Epidermal melanocyte (primary cell): ENCODE data around the gene NFASC.

ENCODE experiments used
- DNase-seq: peaks from one replicate; pipeline ENCODE4 v3.0.0; 2011; ENCODE audit warnings: low spot score; ENCODE audit not compliant: insufficient read length

The NFASC gene

GRCh38 chr1:204979891-204980649 is 109.4 kb downstream of the NFASC start:
- no peak for DNase-seq

- DNase-seq = no peak
These were observed 110.3 kb downstream of the NFASC start for GRCh38 chr1:204980840-204981405.

- no peak for DNase-seq
These were observed 112.5 kb downstream of the NFASC start for GRCh38 chr1:204983136-204983535.

GRCh38 chr1:204983881-204984280 is 113.2 kb downstream of the NFASC start:
- no peak for DNase-seq

- no peak for DNase-seq
These were observed 113.8 kb downstream of the NFASC start for GRCh38 chr1:204984499-204984898.

- DNase-seq = no peak
These were observed 115.5 kb downstream of the NFASC start for GRCh38 chr1:204986181-204986580.

GRCh38 chr1:204987689-204988088 is 117.0 kb downstream of the NFASC start:
- no peak for DNase-seq

- DNase-seq = no peak
These were observed 117.5 kb downstream of the NFASC start for GRCh38 chr1:204988196-204988595.

GRCh38 chr1:204989266-204990058 is 118.8 kb downstream of the NFASC start:
- DNase-seq = peak; percentile 83

- peak; percentile 79 for DNase-seq
These were observed 119.5 kb downstream of the NFASC start for GRCh38 chr1:204990059-204990664.

GRCh38 chr1:204990721-204991341 is 120.2 kb downstream of the NFASC start:
- DNase-seq = no peak

- DNase-seq = no peak
These were observed 120.7 kb downstream of the NFASC start for GRCh38 chr1:204991342-204991844.

GRCh38 chr1:204992201-204992997 is 121.7 kb downstream of the NFASC start:
- no peak for DNase-seq

- DNase-seq = no peak
These were observed 122.3 kb downstream of the NFASC start for GRCh38 chr1:204992998-204993314.

- DNase-seq = no peak
These were observed 123.6 kb downstream of the NFASC start for GRCh38 chr1:204994086-204994862.

GRCh38 chr1:204996981-204997380 is 126.3 kb downstream of the NFASC start:
- no peak for DNase-seq

- DNase-seq = no peak
These were observed 127.1 kb downstream of the NFASC start for GRCh38 chr1:204997591-204998355.

- no peak for DNase-seq
These were observed 130.5 kb downstream of the NFASC start for GRCh38 chr1:205001162-205001561.

GRCh38 chr1:205002705-205003104 is 132.0 kb downstream of the NFASC start:
- no peak for DNase-seq
